HUES6 (cell line): ENCODE data around the gene LRRC27.

Experiments used
- H3K27ac ChIP-seq: 2 replicates; pipeline ENCODE4 v1.7.0; 2013; ENCODE audit warnings: low read depth, mild to moderate bottlenecking, low read length, inconsistent platforms
- H3K27me3 ChIP-seq: 2 replicates; pipeline ENCODE4 v1.6.1; 2013; ENCODE audit warnings: low read length; ENCODE audit not compliant: control insufficient read depth, insufficient read depth
- H3K36me3 ChIP-seq: 2 replicates; pipeline ENCODE4 v1.6.1; 2013; ENCODE audit warnings: low read length; ENCODE audit not compliant: control insufficient read depth, insufficient read depth
- H3K4me1 ChIP-seq: 2 replicates; pipeline ENCODE4 v1.6.1; 2013; ENCODE audit warnings: low read length; ENCODE audit not compliant: control insufficient read depth, insufficient read depth
- H3K4me3 ChIP-seq: 2 replicates; pipeline ENCODE4 v1.5.1; 2013; ENCODE audit warnings: low read depth, low read length
- H3K9ac ChIP-seq: one replicate; pipeline ENCODE4 v1.6.1; 2013; ENCODE audit warnings: mild to moderate bottlenecking, low read length
- H3K9me3 ChIP-seq: 2 replicates; pipeline ENCODE4 v1.6.1; 2013; ENCODE audit warnings: low read depth, low read length; ENCODE audit not compliant: control insufficient read depth, insufficient read depth

Gene LRRC27

DNA sequence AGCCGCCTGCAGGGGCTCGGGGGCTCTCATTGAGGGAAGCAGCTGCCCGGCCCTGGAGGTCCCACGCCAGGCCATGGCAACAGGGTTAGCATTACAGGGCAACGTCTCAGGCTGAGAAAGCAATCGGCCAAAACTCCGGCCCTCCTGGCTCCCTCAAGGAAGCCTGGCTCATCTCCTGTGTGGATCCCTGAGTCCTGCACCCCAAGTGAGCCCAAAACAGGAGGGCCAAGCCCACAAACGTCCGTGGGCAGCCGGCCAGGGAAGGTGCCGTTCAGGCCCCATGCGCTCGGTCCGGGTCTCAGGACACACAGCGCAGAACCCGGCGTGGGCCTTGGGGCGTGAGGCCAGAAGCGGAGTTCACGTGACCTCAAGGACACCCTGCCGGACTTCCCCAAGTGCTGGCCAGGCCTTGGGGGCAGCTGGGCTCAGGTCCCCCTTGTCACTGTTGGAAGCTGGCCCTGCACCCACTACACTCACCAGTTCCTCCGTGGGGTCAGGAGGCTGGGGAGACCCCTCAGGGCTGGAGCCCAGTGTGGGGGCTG lies 57.0 kb downstream of the LRRC27 start:
- no peaks in the 10 kb centered on the region for H3K27me3 ChIP-seq
- peaks cover 14% of the 10 kb centered on the region for H3K4me1 ChIP-seq
- H3K36me3 ChIP-seq = no peaks in the 10 kb centered on the region
- H3K9me3 ChIP-seq = no peaks in the 10 kb centered on the region
- no peak overlapping the region for H3K27ac ChIP-seq
- no peak overlapping the region for H3K9ac ChIP-seq
- no peak overlapping the region for H3K4me3 ChIP-seq

DNA sequence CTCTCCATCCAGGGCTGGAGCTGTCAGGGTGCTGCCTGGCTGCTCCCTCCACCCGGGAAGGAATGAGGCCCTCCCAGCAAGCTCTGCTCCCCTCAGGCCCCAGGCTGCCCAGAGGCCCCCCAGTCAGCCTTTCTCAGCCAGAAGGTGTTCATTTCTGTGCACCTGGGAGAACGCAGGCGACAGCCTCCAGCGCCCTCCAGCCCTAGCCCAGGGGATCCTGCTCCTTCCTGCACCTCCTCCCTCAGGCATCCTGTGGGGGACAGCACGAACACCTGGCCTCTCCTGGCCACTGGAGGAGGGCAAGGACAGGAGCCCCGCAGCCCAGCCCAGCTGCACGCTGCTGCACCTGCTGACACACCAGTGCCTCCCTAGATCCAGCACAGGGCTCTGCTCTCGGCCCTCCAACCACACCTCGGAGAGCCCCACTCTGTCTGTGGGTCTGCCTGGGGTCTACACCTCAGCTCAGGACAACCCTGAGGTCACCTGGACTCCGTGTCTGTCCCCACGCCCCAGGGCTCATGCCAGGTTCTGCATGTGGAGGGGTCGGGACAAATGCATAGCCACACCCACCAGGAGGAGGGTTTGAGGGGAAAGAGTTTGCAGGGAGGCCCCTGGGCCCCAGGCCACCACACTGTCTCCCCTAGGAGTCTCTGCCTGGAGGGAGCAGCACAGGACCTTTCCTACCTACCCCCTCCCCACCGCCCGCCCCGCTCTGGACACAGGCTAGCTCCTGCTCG lies 57.6 kb downstream of the LRRC27 start:
- Histone ChIP-seq H3K9me3 (no peaks in the 10 kb centered on the region), H3K4me1 (peaks cover 14% of the 10 kb centered on the region), H3K4me3 (no peak overlapping the region), H3K36me3 (no peaks in the 10 kb centered on the region), H3K27ac (no peak overlapping the region), H3K27me3 (no peaks in the 10 kb centered on the region; the same call in 1 of the 2 replicates), H3K9ac (no peak overlapping the region)

DNA sequence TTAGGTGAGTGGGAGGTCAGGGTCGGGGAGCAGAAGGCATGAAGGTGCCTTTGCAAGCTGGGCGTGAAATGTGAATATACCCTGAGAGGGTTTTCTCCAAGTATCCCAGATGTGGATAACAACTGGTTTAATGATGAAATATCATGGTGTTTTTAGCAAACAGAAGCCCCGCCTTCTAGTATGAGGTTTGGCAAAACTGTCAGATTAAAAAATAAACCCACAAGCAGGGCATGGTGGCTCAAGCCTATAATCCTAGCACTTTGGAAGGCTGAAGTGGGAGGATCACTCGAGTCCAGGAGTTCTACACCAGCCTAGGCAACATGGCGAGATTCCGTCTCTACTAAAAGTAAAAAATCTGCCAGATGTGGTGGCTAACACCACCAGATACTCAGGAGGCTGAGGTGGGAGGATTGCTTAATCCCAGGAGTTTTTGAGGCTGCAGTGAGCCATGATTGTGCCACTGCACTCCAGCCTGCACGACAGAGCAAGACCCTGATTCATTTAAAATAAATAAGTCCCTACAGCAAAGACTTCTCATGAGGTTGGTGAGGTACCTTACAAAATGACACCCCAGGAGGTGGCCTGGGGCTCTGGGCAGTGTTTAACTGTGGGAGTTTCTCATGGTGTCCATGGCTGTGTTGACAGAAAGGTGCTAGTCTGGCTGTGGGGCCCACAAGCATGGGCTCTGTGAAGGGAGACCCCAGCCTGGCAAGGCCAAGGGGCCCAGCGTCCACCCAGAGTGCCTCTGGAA lies 58.4 kb downstream of the LRRC27 start:
- Histone ChIP-seq H3K36me3 (no peaks in the 10 kb centered on the region), H3K27ac (no peak overlapping the region), H3K27me3 (peaks cover under 1% of the 10 kb centered on the region; the same call in 1 of the 2 replicates), H3K9ac (no peak overlapping the region), H3K4me1 (peaks cover 16% of the 10 kb centered on the region), H3K4me3 (no peak overlapping the region), H3K9me3 (no peaks in the 10 kb centered on the region)

DNA sequence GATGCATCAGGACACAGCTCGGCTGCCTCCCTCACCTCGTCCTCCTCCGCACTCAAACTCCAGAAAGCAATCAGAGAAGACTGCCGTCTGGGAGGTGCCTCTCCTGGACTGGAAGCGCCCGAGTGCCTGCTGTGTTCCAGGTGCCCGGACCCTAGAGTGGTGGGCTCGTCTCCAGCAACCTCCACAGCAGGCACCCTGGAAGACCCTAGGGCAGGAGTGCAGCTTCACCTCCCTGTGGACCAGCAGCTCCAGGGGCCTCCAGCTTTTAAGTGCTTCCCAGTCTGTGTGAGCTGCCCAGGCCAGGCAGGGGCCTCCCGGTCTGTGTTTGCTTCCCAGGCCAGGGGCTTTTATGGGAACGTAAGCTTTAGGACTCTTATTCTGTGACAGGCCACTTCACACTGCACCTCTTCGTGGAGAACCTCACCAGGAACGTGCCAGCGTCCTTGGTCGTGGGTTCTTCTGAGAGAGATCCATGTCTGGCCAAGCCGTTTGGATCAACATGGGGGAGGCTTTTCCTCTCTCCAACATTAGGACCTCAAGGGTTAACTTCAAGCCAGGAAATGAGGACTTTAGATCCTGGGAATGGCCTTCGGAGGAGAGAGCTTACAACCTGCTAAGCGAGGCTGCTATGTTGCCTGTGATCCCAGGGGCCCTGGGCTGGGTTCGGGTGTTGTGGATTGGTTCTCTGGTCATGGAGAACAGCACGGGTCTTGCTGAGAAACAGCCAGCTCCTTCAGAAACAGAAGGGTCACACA lies 59.1 kb downstream of the LRRC27 start:
- H3K27me3 ChIP-seq = peaks cover 5% of the 10 kb centered on the region; the same call in 1 of the 2 replicates
- no peaks in the 10 kb centered on the region for H3K36me3 ChIP-seq
- H3K27ac ChIP-seq = no peak overlapping the region
- H3K9me3 ChIP-seq = no peaks in the 10 kb centered on the region
- peaks cover 24% of the 10 kb centered on the region for H3K4me1 ChIP-seq
- H3K9ac ChIP-seq = no peak overlapping the region
- no peak overlapping the region for H3K4me3 ChIP-seq

DNA sequence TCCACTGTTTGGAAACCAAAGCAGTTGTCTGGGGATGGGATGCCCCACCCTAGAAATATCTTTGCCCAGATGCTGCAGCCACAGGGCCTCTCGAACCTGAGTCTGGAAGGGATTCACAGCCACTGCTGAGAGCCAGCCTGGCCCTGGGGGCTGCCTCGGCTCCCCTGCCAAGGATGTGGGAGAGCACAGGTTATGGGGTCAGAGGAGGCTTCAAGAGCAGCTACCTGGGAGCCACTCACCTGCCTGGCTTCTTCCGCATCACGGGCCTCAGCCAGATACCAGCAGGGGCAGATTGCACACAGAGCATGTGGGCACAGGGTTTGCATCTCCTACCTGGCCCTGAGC lies 59.7 kb downstream of the LRRC27 start:
- H3K9ac ChIP-seq = no peak overlapping the region
- H3K27me3 ChIP-seq = peaks cover 5% of the 10 kb centered on the region; the same call in 1 of the 2 replicates
- peaks cover 24% of the 10 kb centered on the region for H3K4me1 ChIP-seq
- no peaks in the 10 kb centered on the region for H3K9me3 ChIP-seq
- no peaks in the 10 kb centered on the region for H3K36me3 ChIP-seq
- no peak overlapping the region for H3K4me3 ChIP-seq
- no peak overlapping the region for H3K27ac ChIP-seq

DNA sequence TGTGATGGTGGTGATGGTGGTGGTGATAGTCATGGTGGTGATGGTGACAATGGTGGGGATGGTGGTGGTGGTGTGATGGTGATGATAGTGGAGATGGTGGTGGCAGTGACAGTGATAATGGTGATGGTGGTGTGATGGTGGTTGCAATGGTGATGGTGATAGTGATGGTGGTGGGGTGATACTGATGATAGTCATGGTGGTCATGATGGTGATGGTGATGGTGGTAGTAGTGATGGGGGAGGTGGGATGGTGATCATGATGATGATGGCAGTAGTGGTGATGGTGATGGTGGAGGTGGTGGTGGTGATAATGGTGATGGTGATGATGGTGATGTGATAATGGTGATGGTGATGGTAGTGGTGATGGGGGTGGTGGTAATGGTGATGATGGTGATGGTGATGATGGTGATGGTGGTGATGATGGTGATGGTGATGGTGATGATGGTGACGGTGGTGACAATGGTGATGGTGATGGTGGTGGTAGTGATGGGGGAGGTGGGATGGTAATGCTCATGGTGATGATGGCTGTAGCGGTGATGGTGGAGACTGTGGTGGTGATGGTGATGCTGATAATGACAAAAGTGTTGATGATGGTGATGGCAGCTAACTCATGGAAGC lies 60.3 kb downstream of the LRRC27 start:
- Histone ChIP-seq H3K36me3 (no peaks in the 10 kb centered on the region), H3K4me3 (no peak overlapping the region), H3K27me3 (peaks cover 5% of the 10 kb centered on the region; the same call in 1 of the 2 replicates), H3K4me1 (peaks cover 24% of the 10 kb centered on the region), H3K9me3 (no peaks in the 10 kb centered on the region), H3K9ac (no peak overlapping the region), H3K27ac (no peak overlapping the region)

DNA sequence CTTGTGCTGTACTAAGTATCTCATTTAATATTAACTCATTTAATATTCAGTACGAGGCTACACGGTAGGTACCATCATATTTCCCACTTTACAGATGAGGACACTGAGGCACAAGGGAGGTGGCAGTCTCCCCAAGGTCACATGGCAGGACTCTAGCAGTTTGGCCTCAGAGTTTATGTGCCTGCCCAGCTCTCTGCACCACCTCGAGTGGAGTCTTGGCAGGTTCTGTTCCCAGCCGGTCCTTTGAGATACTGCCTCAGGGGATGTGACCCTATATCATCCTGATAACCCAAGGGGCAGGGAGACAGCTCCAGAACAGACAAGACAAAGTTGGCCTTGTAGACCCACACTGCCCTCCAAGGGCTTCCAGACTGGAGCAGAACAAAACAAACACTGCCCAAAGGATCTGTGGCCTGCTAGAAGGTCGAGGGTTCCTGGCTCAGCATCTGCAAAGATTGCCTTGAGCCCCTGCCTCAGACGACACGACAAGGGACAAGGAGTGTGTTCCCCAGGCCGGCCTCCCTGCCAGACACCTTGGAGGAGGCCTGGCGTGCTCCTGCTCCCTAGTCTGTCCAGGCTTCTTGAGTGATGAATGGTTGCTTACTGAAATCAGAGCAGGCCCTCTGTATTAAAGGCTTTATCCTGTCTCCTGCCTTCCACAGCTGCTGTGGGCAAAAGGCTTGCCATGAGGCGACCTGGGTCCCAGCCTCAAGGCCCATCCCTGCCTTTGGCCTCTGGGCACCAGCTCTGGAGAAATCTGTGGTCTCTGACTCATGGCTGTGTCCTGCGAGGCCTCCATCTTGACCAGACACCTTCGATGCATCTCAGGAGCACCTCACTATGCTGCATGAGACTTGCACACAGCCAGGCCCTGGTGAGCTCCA lies 61.1 kb downstream of the LRRC27 start:
- Histone ChIP-seq H3K4me3 (no peak overlapping the region), H3K9me3 (no peaks in the 10 kb centered on the region), H3K9ac (no peak overlapping the region), H3K36me3 (no peaks in the 10 kb centered on the region), H3K27ac (no peak overlapping the region), H3K27me3 (peaks cover 10% of the 10 kb centered on the region), H3K4me1 (peaks cover 23% of the 10 kb centered on the region)

DNA sequence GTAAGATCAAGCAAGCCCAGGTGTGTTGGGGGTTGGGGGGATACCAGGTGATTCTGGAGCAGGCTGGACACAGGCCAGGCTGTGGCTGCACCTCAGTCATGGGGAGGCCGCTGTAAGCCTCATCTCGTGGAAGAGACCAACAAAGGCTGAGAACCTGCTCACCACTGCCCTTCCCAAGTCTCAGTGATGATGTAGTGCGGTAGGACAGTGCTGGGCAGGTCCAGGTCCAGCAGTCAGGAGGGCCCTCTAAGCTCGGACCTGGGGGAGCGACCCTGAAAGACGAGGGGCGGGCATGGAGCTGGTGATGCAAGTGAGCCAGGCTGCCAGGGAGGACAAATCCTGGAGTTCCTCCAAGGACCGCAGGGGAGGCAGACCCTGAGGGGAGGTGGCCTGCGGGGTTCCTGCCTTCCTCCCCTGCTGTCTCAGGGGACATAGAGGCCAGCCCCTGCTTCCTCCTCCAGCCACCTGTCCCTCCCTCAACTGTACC lies 61.7 kb downstream of the LRRC27 start:
- peaks cover 13% of the 10 kb centered on the region for H3K27me3 ChIP-seq
- H3K9me3 ChIP-seq = no peaks in the 10 kb centered on the region
- H3K4me3 ChIP-seq = no peak overlapping the region
- no peak overlapping the region for H3K27ac ChIP-seq
- no peak overlapping the region for H3K9ac ChIP-seq
- H3K4me1 ChIP-seq = peaks cover 27% of the 10 kb centered on the region
- no peaks in the 10 kb centered on the region for H3K36me3 ChIP-seq

DNA sequence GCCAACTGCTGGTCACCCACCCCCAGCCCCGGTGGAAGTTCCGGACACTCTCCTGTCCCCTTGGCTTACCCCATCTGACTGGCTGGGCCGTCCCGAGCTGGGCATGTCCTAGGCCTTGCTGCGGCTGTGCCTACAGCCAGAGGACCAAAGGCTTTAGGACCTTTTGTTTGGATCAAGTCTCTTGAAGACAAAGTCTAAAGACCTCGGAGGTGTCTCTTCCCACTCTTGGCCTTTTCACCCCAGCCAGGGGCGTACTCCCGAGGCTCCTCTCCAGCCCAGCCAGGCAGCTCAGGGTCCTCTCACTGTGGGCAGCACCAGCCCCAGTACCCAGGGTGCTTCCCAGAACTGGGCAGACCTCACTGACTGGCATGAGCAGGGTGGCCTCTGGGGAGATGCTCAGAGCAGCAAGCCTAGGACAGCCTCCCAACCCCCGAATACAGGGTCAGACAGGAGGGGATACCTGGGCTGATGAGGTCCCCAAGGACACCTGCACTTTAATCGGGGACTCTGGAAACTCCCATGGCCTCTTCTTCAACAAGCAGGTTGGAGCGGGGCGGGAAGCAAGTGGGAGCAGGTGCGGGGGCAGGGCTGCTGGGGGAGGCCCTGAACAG lies 62.3 kb downstream of the LRRC27 start:
- H3K4me3 ChIP-seq = no peak overlapping the region
- no peak overlapping the region for H3K27ac ChIP-seq
- H3K27me3 ChIP-seq = peaks cover 13% of the 10 kb centered on the region
- H3K9ac ChIP-seq = no peak overlapping the region
- H3K9me3 ChIP-seq = no peaks in the 10 kb centered on the region
- no peaks in the 10 kb centered on the region for H3K36me3 ChIP-seq
- peaks cover 22% of the 10 kb centered on the region for H3K4me1 ChIP-seq
